ENCODE measurements around the gene DNM1L. TPM values are rescaled to one million over a fixed set of nuclear protein-coding genes. Genes with fewer than 3 reads are reported as not detected.

DNM1L gene
- total and polyA plus RNA-seq, 2 donors, result 39.0 to 139 TPM

DNA sequence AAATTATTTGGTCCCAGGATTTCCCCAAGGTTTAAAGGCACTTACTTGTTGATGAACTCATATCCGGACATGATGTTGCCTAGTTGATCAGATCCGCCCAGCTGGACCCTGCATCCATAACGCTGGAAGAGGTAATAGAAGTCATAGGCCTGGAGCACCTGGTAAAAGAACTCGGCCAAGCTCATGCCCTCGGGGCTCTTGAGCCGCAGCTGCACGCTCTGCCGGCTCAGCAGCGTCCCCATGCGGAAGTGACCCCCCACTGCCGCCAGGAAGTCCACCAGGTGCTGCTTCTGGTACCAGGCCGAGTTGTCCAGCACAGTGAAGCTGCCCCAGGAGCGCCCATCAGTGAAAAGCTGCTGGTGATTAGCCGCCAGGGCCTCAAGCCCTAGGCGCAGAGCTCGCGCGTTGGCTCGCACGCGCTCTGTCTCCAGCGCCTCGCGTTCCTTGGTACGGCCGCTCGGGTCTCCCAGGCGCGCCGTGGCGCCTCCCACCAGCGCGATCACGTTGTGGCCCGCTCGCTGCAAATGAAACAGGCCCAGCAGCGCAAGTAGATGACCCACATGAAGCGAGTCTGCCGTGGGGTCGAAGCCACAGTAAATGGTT, 76.1 kb downstream of the DNM1L start:
- Histone ChIP-seq H3K27ac (ENCODE audit: low read depth) (peak overlapping the region; percentile 51), H3K4me1 (ENCODE audit: insufficient read depth) (no peaks in the 10 kb centered on the region), H3K4me3 (ENCODE audit: low read depth, low read length) (peak overlapping the region; percentile 57), H3K36me3 (ENCODE audit: insufficient read depth) (no peaks in the 10 kb centered on the region)
- under 1% methylated on average over 40 of the region's 40 CpGs for WGBS
- DNase-seq (ENCODE audit: extremely low spot score), result no peak

DNA sequence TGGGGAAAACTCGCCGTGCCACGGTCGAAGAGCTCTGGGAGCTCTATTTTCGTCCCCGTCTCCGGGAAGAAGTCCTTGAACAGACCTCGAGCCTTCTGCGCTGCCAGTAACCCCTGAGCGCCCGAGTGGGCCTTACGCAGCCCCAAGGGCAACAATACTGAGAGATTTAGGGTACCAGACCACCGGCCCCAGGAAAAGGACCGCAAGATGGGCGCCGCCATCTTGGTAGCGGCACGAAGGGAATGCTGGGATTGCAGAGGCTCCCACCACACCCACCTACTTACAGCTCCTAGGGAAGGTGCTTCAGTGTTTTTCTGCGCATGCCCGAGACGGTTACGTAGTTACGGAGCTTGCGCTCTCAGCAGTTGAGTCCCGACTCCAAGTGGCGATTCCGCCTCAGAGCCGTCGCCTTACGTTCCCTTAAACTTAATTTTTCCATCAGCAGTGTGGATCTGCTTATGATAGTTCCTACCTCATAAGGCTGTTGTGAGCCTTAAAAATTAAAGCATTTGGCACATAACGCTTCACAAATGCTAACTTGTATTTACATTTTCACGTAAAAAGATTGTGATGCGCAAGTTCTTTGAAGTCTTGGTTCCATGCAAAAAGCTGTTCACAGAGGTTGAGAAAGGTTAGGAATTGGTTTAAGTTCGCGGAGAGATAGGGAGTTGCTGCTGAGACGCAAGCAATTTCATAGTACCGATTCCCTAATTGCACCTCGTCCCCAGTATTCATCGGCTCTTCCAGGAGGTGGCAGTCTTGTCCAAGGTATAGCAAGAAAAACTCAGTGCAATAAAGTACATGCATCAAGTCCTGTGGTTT, 76.8 kb downstream of the DNM1L start, which contains the start of gene YARS2:
YARS2 (minus strand) TSS at position 244 of the 822 bp plus-strand sequence; CDS start at position 221, 23 bp downstream.
- peak; percentile 95 for DNase-seq (ENCODE audit: extremely low spot score)
- Histone ChIP-seq H3K4me1 (ENCODE audit: insufficient read depth) (no peaks in the 10 kb centered on the region), H3K36me3 (ENCODE audit: insufficient read depth) (no peaks in the 10 kb centered on the region), H3K4me3 (ENCODE audit: low read depth, low read length) (peak within 1 kb of the TSS; percentile 57), H3K27ac (ENCODE audit: low read depth) (peak within 1 kb of the TSS; percentile 60)
- under 1% methylated on average over 39 of the region's 39 CpGs for WGBS

DNA sequence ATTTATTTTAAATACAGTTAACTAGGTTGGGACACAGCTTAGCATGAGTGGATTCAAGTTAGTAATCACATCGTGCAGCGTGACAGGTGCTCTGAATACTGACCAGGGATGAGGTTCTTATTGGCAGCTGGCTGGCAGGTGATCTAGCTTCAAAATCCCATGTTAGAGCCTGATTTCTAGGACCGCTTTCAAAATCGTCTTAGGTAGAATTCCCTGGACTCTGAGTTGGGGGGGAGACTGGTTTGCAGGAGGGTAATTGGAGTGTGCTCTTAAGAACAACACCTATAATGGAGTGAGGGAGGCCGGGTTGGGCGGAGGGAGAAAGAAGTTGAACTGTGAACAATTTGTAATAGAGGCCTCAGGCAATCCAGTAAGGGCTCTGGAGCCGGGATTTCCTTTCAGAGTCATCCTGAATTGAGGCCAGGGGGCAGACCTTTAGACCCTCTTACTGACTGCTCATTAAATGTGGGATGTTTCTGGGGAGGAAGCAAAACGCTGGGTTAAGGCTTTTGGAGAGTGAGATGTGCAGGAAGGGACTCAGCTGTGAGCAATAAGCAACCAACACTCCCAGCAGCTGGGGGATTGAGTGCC, 77.5 kb downstream of the DNM1L start:
- no peak overlapping the region for H3K27ac ChIP-seq (ENCODE audit: low read depth)
- WGBS, result 27% methylated on average over 8 of the region's 8 CpGs
- H3K4me3 ChIP-seq (ENCODE audit: low read depth, low read length), result no peak overlapping the region
- H3K36me3 ChIP-seq (ENCODE audit: insufficient read depth), result no peaks in the 10 kb centered on the region
- H3K4me1 ChIP-seq (ENCODE audit: insufficient read depth), result no peaks in the 10 kb centered on the region
- DNase-seq (ENCODE audit: extremely low spot score), result no peak

DNA sequence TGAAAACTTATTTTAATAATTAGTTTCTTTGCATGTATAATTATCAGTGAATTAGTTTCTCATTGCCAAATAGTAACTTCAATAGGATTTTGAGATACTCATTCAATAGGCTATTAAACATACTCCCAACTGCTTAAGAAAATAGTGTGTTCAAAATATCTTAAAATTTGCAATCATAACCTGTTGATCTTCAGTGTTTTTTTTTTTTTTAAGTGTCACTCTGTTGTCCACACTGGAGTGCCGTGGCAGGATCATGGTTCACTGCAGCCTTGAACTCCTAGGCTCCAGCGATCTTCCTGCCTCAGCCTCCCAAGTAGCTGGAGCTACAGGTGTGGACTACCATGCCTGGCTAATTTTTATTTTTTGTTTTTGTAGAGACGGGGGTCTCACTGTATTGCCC, 78.1 kb downstream of the DNM1L start:
- no peak overlapping the region for H3K4me3 ChIP-seq (ENCODE audit: low read depth, low read length)
- 88% methylated on average over 3 of the region's 3 CpGs for WGBS
- H3K27ac ChIP-seq (ENCODE audit: low read depth), result no peak overlapping the region
- DNase-seq (ENCODE audit: extremely low spot score), result no peak
- no peaks in the 10 kb centered on the region for H3K4me1 ChIP-seq (ENCODE audit: insufficient read depth)
- H3K36me3 ChIP-seq (ENCODE audit: insufficient read depth), result no peaks in the 10 kb centered on the region

DNA sequence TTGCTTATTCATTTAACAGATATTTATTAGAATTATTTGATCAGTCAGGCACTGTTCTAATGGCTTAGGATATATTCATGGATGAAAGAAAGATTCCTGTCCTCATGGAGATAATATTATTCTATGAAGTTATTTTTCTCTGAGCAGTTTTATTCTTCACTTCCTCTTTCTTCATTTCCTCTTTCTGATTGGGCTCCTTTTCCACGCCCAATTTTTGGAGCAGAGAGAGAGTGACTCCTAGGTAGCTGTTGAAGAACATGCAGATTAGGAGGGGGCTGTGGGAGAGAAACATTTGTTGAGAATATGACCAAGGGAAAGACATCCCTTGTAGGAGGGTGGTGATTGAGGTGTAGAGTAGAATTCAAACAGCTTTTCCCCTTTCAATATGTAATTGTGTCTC, 82.6 kb downstream of the DNM1L start:
- H3K36me3 ChIP-seq (ENCODE audit: insufficient read depth), result no peaks in the 10 kb centered on the region
- no peak overlapping the region for H3K27ac ChIP-seq (ENCODE audit: low read depth)
- H3K4me1 ChIP-seq (ENCODE audit: insufficient read depth), result no peaks in the 10 kb centered on the region
- no peak for DNase-seq (ENCODE audit: extremely low spot score)
- WGBS, result 69% methylated on average over 1 of the region's 1 CpG
- H3K4me3 ChIP-seq (ENCODE audit: low read depth, low read length), result no peak overlapping the region

DNA sequence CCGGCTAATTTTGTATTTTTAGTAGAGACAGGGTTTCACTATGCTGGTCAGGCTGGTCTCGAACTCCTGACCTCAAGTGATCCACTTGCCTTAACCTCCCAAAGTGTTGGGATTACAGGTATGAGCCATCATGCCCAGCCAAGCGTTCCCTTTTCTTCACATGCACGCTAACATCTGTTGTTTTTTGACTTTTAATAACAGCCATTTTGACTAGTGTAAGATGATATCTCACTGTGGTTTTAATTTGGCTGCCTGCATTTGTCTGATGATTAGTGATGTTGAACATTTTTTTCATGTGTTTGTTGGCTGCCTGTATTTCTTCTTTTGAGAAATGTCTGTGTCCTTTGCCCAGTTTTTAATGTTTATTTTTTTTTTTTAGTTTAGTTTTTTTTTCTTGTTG, 86.8 kb downstream of the DNM1L start:
- Histone ChIP-seq H3K4me1 (ENCODE audit: insufficient read depth) (no peaks in the 10 kb centered on the region), H3K27ac (ENCODE audit: low read depth) (no peak overlapping the region), H3K36me3 (ENCODE audit: insufficient read depth) (no peaks in the 10 kb centered on the region), H3K4me3 (ENCODE audit: low read depth, low read length) (no peak overlapping the region)
- 67% methylated on average over 4 of the region's 4 CpGs for WGBS
- DNase-seq (ENCODE audit: extremely low spot score), result no peak

DNA sequence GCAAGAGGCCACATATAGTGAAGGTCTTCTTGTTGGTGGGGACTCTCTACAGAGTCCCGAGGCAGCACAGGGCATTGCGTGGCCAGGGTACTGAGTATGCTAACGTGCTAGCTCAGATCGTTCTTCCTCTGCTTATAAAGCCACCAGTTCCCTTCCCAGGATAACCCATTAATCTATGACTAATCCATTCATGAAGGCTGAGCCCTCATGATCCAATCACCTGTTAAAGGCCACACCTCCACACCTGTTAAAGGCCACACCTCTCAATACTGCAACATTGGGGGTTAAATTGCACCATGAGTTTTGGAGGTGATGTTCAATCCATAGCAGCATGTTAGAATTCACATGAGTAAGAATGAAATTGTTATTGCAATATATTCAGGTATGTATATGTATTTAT, 89.4 kb downstream of the DNM1L start:
- Histone ChIP-seq H3K36me3 (ENCODE audit: insufficient read depth) (no peaks in the 10 kb centered on the region), H3K4me1 (ENCODE audit: insufficient read depth) (no peaks in the 10 kb centered on the region), H3K27ac (ENCODE audit: low read depth) (no peak overlapping the region), H3K4me3 (ENCODE audit: low read depth, low read length) (no peak overlapping the region)
- WGBS, result 72% methylated on average over 4 of the region's 4 CpGs
- DNase-seq (ENCODE audit: extremely low spot score), result no peak

DNA sequence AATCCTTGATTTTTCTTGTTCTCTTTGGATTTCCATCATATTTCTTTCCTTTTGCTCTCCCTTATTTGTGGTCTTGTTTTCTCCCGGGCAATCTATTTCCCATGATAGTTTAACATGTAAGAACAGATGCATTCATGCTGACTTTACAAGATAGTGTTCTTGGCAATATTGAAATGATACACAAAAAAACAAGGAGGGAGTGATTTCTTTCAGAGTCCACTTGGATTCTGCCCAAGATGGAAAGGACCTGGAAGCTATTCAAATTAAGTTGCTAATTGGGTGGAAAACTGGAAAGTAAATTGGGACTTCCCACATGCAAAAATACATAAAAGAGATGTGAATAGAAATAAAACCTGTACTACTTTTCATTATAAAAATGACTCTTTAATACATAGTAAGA, 91.0 kb downstream of the DNM1L start:
- Histone ChIP-seq H3K36me3 (ENCODE audit: insufficient read depth) (no peaks in the 10 kb centered on the region), H3K4me3 (ENCODE audit: low read depth, low read length) (no peak overlapping the region), H3K4me1 (ENCODE audit: insufficient read depth) (no peaks in the 10 kb centered on the region), H3K27ac (ENCODE audit: low read depth) (no peak overlapping the region)
- no peak for DNase-seq (ENCODE audit: extremely low spot score)
- 37% methylated on average over 1 of the region's 1 CpG for WGBS

DNA sequence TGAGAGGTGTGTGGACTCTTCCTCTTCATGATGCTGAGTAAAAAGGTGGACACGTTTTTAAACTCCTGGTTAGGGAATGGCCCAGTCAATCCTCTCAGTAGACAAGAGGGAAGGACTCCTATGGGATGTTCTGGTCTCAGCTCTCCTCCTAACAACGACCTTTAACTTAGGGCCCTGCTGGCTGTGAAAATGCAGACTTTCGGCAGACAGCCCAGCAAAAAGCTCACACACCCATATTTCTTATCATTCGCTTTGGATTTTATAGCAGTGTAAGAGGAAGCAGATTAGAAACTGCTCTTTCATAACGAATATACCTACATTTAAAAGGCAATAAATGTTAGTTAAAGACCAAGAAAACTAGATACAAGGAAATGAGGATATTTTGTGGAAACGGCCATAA, 94.6 kb downstream of the DNM1L start:
- Histone ChIP-seq H3K4me3 (ENCODE audit: low read depth, low read length) (no peak overlapping the region), H3K36me3 (ENCODE audit: insufficient read depth) (no peaks in the 10 kb centered on the region), H3K4me1 (ENCODE audit: insufficient read depth) (no peaks in the 10 kb centered on the region), H3K27ac (ENCODE audit: low read depth) (no peak overlapping the region)
- 27% methylated on average over 6 of the region's 6 CpGs for WGBS
- DNase-seq (ENCODE audit: extremely low spot score), result no peak

DNA sequence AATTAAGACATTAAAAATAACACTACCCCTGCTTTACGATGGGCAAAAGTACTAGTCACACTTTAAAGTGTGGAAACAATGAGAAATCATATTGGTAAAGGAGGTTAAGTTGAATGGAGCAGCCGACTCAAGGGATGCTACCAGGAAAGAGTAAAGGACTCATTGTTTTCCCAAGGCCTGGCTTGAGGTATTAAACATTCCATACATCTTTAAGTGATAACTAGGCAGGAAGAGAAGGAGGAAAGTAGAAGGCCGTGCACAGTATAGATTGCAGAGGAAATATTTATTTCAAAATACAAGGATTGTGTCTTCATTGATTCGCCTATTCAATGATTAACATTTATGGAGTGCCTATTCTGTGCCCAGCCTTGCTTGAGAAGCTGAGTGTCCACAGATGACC, 97.2 kb downstream of the DNM1L start:
- Histone ChIP-seq H3K36me3 (ENCODE audit: insufficient read depth) (no peaks in the 10 kb centered on the region), H3K4me3 (ENCODE audit: low read depth, low read length) (no peak overlapping the region), H3K4me1 (ENCODE audit: insufficient read depth) (no peaks in the 10 kb centered on the region), H3K27ac (ENCODE audit: low read depth) (no peak overlapping the region)
- WGBS, result 81% methylated on average over 4 of the region's 4 CpGs
- no peak for DNase-seq (ENCODE audit: extremely low spot score)

DNA sequence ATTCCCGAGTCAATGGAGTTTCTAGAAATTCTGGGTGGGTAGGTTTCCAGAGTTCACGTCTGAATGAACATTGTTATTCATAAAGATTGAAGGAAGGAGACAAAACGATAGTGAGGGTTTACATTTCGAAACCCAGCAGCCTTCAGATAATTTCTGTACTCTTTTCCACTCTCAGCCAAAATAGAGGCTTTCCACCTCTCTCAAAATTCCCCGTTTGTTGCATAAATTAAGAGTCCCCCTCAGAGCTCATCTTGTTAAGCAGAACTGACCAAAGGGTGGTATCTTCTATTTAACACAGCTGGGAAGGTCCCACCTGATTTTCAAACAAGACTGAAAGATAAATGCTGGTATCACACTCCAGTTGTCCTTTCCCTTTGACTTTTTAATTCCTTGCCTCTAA, 98.1 kb downstream of the DNM1L start:
- H3K4me3 ChIP-seq (ENCODE audit: low read depth, low read length), result no peak overlapping the region
- no peak for DNase-seq (ENCODE audit: extremely low spot score)
- H3K27ac ChIP-seq (ENCODE audit: low read depth), result no peak overlapping the region
- H3K36me3 ChIP-seq (ENCODE audit: insufficient read depth), result no peaks in the 10 kb centered on the region
- H3K4me1 ChIP-seq (ENCODE audit: insufficient read depth), result no peaks in the 10 kb centered on the region
- 61% methylated on average over 5 of the region's 5 CpGs for WGBS

DNA sequence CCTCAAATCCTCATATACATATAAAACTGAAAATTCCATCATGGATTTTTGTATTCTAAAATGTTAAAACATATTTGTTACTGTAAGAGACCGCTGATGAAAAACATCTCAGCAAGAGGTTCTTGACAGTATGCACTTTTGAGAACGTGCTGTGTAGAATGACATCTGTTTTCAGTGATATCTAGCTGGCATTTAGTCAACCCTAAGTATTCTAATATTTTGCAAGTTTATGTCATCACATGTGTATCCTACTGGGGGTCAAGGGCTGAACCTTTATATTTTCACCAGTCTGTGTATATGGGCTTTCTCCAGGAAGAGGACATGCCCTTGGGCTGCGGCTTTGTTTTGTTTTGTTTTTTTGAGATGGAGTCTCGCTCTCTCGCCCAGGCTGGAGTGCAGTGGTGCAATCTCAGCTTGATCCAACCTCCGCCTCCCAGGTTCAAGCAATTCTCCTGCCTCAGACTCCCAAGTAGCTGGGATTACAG, 98.6 kb downstream of the DNM1L start:
- 67% methylated on average over 6 of the region's 6 CpGs for WGBS
- Histone ChIP-seq H3K4me1 (ENCODE audit: insufficient read depth) (no peaks in the 10 kb centered on the region), H3K4me3 (ENCODE audit: low read depth, low read length) (no peak overlapping the region), H3K27ac (ENCODE audit: low read depth) (no peak overlapping the region), H3K36me3 (ENCODE audit: insufficient read depth) (no peaks in the 10 kb centered on the region)
- no peak for DNase-seq (ENCODE audit: extremely low spot score)

DNA sequence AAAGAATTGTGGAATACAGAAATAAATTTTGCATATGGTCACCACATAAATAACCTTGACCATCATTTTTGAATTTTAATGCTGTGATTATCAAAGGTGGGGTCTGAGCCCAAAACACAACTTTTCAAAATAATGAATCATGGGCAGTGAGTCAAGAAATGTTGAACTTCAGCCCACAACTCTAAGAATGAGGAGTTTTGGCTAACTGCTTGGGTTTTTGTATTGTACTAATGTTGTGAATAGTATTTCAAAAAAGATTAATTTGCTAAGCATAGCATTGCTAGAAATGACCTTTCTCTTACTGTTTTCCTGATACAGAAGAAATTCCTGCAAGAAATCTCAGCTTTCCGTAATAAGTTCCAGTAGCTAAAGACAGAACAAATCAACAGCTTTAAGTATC, 101.0 kb downstream of the DNM1L start:
- Histone ChIP-seq H3K4me3 (ENCODE audit: low read depth, low read length) (no peak overlapping the region), H3K36me3 (ENCODE audit: insufficient read depth) (no peaks in the 10 kb centered on the region), H3K27ac (ENCODE audit: low read depth) (no peak overlapping the region), H3K4me1 (ENCODE audit: insufficient read depth) (no peaks in the 10 kb centered on the region)
- WGBS, result 35% methylated on average over 1 of the region's 1 CpG
- DNase-seq (ENCODE audit: extremely low spot score), result no peak

DNA sequence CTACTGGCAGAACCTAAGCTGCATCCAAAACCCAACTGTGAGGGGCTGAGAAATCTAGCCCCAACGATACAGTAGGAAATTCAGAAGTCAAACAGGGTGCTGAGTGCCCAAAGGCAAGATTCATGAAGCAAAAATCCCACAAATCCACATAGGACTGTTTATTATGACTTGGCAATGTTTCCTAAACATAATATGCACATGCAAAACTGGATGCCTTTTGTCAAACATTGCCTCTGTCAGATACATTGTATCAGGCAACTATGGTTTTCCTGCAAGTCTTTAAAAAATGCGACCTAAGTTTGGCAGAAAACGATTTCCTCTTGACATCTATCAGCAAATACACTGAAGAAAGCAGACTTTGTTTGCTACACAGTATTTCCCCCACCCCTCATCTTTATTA, 103.9 kb downstream of the DNM1L start:
- Histone ChIP-seq H3K4me1 (ENCODE audit: insufficient read depth) (no peaks in the 10 kb centered on the region), H3K36me3 (ENCODE audit: insufficient read depth) (no peaks in the 10 kb centered on the region), H3K27ac (ENCODE audit: low read depth) (no peak overlapping the region), H3K4me3 (ENCODE audit: low read depth, low read length) (no peak overlapping the region)
- DNase-seq (ENCODE audit: extremely low spot score), result no peak
- WGBS, result 28% methylated on average over 3 of the region's 3 CpGs

Measured in urinary bladder (tissue), 4 donors.